GM18873 (cell line): ENCODE results near the gene PLEKHN1.
"Not testable (repeated sequence)": the region's sequence is repeated elsewhere in the genome, so short reads cannot be mapped to it uniquely, and the experiment has no call there.

Source experiments
- ATAC-seq: cut with Tn5 transposase; IDR thresholded peaks from one replicate; pipeline ENCODE4 v1.9.1; 2021; ENCODE audit warnings: mild to moderate bottlenecking, moderate library complexity, moderate number of reproducible peaks; ENCODE audit not compliant: unreplicated experiment, low FRiP score

Gene PLEKHN1

DNA sequence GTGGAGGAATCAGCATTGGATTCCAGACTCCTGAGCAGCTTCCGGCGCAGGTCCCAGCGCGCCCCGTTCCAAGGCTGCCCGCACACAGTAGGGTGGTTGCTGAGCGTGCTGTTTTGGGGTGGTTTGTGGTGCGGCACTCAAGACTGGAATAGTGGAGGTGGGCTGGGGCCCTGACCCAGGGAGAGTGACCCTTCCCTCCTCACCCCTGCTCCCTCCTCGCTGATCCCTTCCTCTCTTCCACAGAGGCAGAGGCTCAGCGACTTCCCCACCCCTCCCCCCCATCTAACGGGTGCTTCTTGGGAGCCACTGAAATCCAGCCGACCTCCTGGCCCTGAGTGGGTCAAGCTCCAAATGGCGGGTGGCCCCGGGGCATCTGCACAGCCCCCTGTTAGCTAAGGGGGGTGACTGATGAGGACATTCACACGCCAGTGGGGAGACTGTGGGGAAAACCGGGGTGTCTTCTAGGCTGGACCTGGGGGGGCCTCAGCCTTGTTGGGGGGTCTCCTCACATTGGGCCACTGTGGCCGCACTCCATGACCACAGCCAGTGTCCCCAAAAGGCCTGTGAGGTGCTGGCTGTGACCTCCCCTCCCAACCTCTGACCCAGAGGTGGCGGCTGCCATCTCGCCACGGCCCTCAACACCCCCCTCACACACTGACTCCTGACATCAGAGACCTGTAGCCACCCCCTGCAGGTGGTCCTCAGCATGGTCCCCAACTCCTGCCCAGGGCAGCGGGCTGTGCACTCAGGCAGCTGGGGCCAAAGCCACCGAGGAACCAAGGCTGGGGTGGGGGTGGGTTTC is 37.5 kb downstream of the PLEKHN1 start:
- no peak for ATAC-seq

DNA sequence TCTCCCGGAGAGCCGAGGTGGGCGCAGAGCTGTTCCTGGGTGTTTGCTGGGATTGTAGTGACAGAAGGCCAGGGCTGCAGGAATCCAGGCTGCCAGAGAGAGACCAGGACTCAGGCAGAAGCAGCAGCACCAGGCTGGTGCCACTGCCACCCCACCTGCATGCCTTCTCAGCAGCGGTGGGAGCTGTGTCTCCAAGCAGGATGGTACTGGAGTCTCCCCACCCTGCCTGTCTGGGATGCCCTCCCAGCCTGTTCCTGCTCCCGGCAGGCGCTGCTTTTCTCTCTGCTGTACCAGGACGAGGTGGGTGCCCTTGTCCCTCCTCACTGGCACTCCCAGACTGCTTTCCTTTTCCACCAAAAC is 38.1 kb downstream of the PLEKHN1 start:
- ATAC-seq, result no peak

GRCh38 chr1:1004780-1005697 is 38.8 kb downstream of the PLEKHN1 start:
- no peak for ATAC-seq

DNA sequence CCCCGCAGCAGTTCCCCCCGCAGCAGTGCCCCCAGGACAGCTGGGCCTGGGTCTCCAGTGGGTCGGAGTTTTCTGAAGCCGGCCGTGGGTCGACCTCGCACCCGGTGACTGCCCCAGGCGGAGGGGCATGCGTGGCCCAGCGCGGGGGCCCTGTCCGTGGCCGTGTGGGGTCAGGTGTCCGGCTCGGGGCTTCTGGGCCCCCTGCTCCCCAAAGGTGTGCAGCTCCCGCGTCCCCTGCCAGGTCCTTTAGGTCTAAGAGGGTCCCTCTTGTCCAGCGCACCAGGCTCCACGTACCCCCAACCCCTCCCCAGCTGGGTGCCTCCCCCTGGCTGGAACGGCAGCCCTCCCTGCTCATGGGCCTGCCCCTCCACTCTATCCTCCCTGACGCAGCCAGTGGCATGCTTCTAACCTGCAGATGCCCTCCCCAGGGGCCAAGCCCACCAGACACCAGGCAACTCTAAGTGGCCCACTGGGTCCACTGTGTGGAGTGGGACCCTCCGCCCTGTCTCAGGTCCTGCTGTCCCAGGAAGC is 39.6 kb downstream of the PLEKHN1 start:
- no peak for ATAC-seq

DNA sequence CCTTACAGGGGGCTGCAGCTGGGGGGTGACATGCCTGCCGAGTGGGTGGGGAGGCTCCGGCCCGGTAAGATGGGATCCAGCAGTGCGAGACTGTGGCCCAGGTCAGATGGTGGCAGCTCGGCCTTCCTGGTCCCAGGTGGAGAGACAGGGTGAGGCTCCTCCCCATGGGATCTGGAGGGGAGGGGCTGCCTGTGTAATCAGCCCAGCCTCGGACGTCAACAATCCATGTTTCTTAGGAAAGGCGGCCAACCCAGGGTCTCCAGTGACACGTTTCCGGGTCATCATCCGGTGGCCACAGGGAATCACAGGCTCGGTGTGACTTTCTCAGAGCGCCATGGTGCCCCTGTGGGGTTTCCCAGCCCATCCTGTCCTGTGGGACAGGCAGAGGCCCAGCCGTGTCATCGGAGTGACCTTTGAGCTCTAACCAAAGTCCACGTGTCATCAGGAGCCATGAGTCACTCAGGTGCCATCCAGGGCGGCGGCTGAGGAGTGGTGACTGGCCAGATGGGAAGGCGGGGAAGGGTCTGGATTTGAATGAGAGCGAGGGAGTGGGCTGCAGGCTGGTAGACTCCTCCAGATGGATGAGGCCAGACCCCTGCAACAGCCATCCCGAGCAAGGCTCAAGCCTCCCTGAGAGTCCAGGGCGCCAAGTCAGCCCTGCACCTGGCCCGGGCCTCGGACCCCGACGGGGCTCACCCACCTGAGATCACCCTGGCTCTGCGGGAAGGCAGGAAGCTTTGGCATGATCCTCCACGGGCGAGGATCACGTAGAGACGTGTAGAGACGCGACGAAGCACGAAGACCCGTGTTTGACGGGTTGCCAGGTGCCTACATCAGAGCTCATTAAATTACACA is 40.2 kb downstream of the PLEKHN1 start:
- ATAC-seq, result no peak

DNA sequence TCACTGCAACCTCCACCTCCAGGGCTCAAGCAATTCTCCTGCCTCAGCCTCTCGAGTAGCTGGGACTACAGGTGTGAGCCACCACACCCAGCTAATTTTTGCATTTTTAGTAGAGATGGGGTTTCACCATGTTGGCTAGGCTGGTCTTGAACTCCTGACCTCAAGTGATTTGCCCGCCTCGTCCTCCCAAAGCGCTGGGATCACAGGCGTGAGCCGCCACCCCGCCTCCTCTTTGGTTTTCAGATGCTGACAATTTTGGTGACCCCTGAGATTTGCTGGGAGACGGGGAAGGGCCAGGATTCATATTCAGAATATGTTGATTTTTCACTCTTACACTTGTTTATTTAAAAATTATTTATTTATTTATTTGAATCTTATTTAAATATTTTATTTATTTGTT is 43.8 kb downstream of the PLEKHN1 start:
- ATAC-seq, result not testable (repeated sequence)

DNA sequence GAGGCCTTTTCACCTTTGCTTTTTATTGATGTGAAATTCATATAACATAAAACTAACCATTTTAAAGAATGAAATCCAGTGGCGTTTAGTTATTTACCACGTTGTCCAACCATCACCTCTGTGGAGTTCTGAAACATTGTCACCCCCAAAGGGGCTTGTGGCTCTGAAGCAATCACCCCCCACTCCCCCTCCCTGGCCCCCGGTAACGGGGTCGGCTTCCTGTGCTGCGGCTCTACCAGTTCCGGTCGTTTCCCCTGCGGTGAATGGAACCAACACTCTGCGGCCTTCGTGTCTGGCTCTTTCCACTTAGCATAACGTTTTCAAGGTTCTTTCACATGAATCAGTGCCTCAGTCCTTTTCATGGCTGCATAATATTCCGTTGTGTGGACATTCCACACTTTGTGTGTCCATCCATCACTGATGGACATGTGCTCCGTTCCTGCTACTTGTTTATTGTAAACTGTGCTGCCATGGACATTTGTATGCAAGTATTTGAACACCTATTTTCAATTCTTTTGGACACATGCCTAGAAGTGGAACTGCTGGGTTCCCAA is 45.2 kb downstream of the PLEKHN1 start:
- ATAC-seq, result no peak

DNA sequence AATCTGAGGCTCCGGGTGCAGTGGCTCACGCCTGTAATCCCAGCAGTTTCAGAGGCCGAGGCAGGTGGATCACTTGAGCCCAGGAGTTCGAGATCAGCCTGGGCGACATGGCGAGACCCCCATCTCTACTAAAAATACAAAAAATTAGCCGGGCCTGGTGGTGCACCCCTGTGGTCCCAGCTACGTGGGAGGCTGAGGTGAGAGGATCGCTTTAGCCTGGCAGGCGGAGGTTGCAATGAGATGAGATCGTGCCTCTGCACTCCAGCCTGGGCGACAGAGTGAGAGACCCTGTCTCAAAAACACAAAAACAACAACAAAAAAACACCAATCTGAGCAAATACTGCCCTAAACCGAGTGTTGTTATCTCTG is 46.4 kb downstream of the PLEKHN1 start:
- not testable (repeated sequence) for ATAC-seq

DNA sequence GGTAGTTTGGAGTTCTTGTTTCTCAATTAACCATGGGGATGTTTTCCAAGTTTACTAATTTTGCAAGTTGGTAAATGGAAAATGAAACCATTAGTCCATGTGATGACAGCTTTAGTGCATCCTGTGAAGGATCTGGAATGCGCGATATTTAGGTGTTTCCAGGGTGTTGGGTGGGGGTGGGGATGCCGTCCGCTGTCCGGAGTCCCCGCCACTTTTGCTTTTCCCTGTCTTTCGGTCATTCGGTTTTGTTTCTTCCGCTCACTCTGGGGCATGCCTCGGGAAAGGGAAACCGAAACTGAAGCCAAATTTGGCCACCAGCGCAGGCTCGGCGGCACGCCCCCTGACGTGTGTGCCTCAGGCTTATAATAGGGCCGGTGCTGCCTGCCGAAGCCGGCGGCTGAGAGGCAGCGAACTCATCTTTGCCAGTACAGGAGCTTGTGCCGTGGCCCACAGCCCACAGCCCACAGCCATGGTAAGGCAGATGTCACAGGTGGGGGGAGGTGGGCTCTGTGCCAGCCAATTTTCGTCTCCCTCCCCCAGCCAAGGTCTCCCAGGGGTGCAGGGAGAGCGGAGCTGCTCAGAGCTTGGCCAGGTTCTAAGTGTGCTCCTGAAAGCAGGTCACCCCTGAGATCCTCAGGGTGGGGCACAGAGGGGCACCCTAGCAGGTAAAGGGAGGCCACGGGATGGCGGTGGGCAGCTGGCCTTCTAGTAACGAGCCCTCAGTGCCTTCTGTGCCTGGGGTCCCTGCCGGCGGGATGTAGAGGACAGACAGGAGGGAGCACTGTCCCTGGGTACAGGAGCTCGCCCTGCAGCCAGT is 47.0 kb downstream of the PLEKHN1 start, which contains the start of gene ISG15:
TSS of gene ISG15 (plus strand) at position 393 of the 817 bp plus-strand sequence. CDS start at position 470, 77 bp downstream.
- ATAC-seq, result peak; percentile 76

DNA sequence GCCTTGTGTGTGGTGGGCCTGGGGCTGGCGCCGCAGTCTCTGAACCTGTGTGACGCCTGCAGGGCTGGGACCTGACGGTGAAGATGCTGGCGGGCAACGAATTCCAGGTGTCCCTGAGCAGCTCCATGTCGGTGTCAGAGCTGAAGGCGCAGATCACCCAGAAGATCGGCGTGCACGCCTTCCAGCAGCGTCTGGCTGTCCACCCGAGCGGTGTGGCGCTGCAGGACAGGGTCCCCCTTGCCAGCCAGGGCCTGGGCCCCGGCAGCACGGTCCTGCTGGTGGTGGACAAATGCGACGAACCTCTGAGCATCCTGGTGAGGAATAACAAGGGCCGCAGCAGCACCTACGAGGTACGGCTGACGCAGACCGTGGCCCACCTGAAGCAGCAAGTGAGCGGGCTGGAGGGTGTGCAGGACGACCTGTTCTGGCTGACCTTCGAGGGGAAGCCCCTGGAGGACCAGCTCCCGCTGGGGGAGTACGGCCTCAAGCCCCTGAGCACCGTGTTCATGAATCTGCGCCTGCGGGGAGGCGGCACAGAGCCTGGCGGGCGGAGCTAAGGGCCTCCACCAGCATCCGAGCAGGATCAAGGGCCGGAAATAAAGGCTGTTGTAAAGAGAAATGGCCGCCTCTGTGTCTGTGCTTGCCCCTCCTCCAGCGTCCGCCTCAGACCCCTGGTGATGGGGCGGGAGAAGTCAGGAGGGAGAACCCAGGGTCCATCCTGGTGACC is 47.8 kb downstream of the PLEKHN1 start:
- no peak for ATAC-seq

DNA sequence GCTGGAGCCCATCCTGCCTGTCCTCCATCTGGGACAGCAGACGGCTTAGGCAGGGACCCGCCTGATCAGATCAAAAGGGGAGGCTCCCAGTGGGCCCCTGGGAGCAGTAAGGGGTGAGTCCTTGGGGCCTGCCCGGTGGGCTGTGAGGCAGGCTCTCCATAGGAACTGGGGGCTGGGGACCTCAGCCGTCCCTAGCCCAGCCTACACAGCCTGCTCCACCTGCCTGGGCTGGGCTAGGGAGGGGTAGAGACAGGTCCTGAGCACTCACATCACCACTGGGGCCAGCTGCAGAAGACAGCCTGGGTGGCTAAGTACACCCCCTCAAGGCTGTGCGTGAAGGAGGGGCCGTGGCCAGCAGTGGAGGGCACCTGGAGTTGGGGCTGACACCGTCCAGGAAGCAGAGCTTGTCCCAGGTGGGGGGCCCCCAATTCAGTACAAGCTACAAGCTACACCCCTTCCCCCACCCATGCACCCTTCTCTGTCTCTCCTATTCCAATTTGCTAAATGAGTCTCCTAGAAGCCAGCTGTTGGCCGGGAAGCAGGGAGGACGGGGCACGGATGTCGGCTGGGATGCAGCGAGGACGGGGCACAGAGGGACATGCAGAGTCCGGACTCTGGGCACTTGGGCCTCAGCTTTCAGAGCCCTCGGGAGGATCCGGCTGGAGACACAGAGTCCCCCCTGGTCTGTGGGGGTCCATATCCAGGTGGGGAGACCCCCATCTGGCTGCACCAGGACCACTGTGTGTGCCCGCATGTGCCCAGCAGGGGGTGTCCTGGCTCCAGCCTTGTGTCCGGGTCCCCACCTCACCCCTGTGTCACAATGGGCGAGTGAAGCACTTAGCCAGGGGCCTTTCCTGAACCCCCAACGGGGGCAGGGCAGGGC is 48.8 kb downstream of the PLEKHN1 start:
- no peak for ATAC-seq

- ATAC-seq, result not testable (repeated sequence)
Observed at GRCh38 chr1:1017397-1018320, 51.4 kb downstream of the PLEKHN1 start.

GRCh38 chr1:1018321-1018685 is 52.0 kb downstream of the PLEKHN1 start:
- ATAC-seq, result not testable (repeated sequence)

GRCh38 chr1:1019122-1019999 is 53.1 kb downstream of the PLEKHN1 start:
- peak; percentile 52 for ATAC-seq

GRCh38 chr1:1020000-1020404 is 53.7 kb downstream of the PLEKHN1 start, which contains the start of gene AGRN:
Gene AGRN, plus strand, starts transcription at chr1:1020120. Its CDS starts 53 bp downstream, at chr1:1020173.
- ATAC-seq, result no peak
